ENCODE results near the gene HECTD2.
"Not testable (repeated sequence)": the region's sequence is repeated elsewhere in the genome, so short reads cannot be mapped to it uniquely, and the experiment has no call there.

HECTD2 gene

DNA sequence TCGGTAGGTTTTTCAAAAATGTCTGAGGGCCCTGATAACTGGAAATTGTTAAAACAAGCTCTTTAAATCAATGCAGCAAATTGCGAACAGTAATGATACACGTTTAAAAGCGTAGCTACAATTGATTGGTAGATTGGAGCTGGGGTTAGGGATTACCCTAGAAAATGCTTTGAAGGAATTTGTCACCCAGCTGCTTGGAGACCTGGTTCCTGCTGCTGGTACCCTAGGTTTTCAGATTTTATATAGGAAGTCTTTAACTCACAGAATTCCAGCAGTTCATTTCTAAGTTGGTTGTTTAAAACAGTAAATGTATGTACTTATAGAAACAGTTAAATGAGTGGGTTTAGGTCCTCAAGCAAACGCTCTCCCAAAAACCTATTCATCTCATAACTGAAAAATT is 1.5 kb downstream of the HECTD2 start:
- H3K4me3 ChIP-seq (ENCODE audit: low read depth, low read length) = no peak overlapping the region

DNA sequence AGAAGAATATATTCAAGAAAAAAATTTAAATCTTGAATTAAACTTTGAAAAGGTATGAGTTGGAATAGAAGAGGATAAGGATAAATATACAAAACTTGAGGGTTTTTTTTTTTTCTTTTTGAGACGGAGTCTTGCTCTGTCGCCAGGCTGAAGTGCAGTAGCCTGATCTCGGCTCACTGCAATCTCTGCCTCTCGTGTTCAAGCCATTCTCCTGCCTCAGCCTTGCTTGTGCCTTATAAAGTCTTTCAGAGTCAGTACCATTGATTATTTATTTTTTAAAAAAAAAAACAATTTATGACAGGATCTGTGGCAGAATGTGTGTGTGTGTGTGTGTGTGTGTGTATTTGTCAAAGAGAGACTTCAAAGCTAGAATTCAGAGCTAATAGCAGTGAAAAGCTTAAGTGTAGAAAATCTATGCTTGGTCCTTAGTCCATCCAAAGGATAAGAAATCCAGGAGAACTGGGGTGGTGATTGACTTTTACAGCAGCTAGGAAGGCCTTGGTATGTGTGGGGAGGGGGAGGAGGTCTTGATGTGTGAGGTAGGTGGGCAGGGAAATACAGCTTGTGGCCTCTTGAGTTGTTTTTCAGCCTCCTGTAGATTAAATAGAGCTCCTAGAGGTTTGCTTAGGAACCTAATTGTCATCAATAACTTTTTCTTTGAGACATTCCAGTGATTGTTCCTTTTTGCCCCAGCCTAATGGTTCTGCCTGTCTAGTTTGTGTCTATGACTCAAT is 2.4 kb downstream of the HECTD2 start:
- no peak overlapping the region for H3K4me3 ChIP-seq (ENCODE audit: low read depth, low read length)

DNA sequence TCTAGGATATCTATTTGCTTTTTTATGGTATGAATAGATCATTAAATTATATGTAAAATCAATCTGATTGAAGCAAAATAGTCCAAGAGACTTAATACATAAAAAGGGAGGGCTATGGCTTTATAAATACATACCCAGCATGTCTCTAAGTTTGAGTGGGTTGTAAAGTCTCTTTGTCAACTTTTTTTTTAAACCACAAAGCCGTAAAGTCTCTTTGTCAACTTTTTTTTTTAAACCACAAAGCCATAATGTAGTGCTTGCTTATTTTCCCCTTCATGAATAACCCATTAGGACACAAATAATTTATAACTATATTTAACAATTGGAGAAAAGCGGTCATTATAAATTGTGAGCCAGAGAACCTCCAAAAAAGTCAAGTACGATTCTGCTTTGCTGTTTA is 5.7 kb downstream of the HECTD2 start:
- H3K4me3 ChIP-seq (ENCODE audit: low read depth, low read length) = no peak overlapping the region

DNA sequence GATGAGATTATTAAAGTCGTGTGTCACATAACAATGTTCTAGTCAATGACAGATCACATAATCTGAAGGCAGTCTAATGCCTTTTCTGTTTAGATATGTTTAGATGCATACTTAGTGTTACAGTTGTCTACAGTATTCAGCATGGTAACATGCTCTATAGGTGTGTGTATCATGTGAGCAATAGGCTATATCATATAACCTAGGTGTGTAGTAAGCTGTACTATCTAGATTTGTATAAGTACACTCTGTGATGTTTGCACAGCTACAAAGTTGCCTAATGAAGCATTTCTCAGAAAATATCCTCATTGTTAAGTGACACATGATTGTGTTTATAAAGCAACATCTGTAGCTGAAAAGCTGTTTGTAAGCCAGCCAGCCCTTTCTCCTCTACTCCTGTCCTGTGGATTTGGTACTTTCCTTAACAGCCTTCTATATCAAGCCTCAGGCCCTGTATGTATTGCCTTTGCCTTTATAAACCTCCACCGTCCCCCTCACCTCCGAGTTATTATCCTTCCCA is 6.3 kb downstream of the HECTD2 start:
- H3K4me3 ChIP-seq (ENCODE audit: low read depth, low read length) = no peak overlapping the region

DNA sequence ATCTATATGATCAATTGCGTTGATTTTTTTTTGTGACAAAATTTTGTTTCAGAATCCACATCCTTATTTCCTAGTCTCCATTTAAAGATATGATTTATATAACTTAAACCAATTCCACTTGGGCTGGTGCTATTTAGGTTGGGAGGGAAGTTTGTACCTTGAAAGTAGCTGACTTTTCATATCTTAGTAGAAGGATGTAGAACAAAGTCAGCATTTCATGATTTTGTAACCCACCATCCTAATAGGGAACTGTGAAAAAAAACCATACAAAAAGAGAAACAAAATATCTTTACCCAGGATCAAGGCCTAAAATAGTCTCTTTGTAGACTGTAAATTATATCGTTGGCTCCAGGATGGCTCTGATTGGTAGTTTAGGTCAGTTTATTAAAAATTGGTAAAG is 8.3 kb downstream of the HECTD2 start:
- no peak overlapping the region for H3K4me3 ChIP-seq (ENCODE audit: low read depth, low read length)

DNA sequence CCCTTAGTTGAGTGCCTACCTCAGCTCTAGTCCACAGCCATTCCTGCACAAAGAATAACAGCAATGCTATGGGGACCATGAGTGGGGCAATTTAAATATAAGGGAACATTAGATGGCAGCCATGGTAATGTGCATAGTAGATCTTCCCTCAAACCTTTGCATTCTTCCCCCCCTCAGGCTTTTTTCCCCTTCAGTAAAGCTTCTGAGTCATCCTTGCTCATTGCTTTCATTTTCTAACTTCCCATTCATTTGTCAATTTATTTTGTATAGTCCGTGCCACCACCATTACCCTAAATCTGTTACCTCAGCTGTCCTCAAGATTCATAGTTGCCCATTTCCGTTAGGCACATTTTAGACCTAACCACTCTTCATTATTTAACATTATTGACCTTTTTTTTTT is 10.7 kb downstream of the HECTD2 start:
- no peak overlapping the region for H3K4me3 ChIP-seq (ENCODE audit: low read depth, low read length)

DNA sequence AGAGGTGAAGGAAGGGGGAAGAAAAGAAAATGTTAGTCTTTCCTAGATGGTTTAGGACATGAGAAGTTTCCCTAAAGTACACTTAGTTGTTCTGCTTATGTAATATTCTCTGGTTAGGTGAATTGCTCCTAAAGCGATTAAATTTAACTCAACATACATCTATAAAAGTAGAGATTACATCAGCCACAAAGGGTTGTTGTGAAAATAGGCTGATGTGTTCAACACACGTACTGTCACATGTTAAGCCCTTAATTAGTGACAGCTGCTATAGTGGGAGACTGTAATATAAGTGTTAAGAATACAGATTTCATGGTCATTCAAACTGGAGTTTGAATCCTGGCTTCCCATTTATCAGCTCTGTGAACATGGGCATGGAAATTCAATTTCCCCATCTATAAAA is 12.8 kb downstream of the HECTD2 start:
- H3K4me3 ChIP-seq (ENCODE audit: low read depth, low read length) = no peak overlapping the region

DNA sequence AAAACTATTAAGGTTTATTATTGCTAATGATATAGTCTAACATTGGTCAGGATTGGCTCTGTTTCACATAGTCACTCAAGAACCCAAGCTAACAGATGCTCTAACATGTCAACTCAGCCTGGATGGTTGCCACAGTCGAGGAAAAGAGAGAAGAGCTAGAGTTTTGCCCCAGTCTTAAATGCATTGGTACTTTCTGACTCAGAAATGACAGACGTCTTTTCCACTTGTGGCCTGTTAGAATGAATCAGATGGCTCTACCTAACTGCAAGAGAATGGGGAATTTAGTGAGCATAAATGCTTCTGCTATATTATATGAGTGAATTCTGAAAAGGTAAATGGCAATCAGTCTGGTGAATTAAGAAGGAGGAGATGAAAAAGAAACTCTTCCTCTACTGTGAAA is 13.9 kb downstream of the HECTD2 start:
- no peak overlapping the region for H3K4me3 ChIP-seq (ENCODE audit: low read depth, low read length)

DNA sequence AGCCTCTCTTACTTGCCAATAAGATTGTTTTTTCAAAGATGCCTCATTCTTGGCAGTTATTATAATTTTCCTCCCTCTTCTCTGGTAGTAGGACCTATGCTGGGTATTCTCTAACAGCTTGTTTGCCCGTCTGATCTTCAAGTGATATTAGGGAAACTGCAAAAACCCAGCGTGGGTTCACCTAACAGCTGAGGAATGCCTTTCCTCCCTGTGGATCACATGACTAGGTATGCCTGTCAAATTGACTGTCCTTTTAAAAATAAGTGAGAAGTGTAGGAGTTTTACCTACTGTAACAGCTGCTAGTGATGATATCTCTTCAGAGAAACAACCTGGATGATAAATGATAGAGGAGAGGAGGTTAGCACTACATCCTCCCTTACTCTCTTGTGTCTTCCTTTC is 22.0 kb downstream of the HECTD2 start:
- H3K4me3 ChIP-seq (ENCODE audit: low read depth, low read length) = no peak overlapping the region

DNA sequence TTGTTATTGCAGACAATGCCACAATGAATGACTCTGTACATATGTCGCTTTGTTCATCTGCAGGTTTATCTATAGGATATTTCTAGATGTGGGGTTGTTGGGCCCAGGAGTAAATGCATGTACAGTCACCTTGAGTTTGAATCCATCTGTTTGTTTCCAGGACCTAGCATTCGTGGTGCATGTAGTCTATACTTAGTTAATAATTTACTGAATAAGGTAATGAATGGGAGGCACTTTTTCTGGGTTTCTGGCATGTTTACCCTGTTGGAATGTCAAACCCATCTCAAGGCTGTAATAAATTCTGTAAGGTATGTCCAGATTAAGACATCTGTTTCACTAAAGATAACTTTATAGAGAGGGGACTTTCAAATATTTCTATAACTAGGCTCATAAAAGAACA is 23.5 kb downstream of the HECTD2 start:
- no peak overlapping the region for H3K4me3 ChIP-seq (ENCODE audit: low read depth, low read length)

DNA sequence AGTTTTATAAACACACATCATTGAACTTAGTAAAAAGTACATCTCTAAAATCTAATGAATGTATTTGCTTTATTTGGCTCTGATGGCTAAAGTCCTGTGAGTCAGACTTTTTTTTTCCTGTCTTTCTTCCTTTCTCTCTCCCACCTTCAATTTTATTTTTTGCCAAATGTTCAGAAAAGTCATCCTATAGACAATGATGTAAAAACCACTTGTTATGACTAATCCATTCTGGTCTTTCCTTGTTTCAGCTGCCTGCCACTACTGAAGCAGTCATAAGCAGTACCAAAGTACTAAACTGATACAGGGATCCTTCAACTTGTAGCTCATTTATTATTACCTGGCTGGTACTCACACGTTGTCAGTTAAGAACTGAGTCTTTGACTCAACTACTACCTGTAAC is 23.9 kb downstream of the HECTD2 start:
- H3K4me3 ChIP-seq (ENCODE audit: low read depth, low read length) = no peak overlapping the region

DNA sequence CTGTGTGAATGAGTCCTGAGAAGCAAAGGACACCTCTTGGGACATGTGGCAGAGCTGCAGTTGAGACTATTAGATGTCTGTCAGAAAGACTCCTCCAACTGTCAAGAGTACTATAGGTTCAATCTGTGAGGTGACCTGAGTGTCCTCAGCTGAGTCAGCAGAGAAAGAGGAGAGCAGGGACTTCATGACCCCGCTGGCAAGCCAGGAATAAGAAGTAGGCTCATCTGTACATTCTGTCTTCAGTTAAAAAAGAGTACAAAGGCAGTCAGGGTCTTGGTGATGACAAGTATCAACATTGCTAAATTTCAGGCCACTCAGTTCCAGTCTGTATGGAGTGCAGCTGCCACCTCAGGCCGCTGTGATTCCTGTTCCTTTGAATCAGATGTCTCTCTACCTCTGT is 25.1 kb downstream of the HECTD2 start:
- H3K4me3 ChIP-seq (ENCODE audit: low read depth, low read length) = no peak overlapping the region

DNA sequence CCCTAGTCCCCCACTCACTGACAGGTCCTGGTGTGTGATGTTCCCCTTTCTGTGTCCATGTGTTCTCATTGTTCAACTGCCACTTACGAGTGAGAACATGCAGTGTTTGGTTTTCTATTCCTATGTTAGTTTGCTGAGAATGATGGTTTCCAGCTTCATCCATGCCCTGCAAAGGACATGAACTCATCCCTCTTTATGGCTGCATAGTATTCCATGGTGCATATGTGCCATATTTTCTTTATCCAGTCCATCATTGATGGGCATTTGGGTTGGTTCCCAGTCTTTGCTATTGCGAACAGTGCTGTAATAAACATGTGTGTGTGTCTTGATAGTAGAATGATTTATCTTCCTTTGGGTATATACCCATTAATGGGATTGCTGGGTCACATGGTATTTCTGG is 28.1 kb downstream of the HECTD2 start:
- H3K4me3 ChIP-seq (ENCODE audit: low read depth, low read length) = not testable (repeated sequence)

DNA sequence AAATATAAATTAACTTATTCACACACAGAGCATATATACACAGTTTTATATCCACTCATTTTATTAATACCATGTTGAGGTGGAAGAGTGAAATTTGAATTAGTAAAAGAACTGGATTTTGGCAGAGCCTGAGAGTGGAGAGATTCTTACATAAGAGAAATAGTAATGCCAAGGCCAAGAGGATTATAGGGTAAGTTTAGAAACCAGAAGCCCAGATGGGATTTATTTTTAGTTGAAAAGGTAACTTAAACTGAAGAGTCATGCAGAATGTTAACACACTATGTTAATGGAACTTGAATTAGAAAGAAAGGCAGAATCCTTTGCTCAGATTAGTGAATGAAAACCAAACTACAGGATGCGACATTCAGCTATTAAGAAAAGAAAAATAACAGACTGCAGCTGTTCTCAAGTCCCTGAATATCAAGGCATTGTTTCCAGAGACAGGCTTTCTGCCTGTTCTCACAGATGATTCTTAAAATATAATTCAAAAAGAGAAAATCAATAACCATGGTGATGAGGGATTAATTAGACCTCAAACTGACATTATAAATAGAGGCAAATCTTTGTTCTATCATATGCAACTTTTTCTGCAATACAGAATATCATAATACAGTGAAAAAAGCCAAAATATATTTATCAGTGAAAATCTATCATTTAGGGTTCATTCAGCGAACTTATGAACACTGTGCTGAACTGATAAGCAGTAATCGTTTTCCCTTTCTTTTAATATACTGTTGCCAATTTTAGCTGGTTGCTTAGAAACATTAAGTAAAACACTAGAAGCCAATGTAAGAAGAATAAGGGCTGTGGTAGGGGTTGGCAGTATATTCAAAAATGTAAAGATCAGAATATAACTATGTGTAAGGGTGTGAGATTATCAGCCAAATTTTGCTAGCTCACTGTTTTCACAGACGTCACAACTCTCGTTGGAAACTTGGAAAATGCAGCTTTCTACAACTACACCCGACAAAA is 34.4 kb downstream of the HECTD2 start:
- no peak overlapping the region for H3K4me3 ChIP-seq (ENCODE audit: low read depth, low read length)

DNA sequence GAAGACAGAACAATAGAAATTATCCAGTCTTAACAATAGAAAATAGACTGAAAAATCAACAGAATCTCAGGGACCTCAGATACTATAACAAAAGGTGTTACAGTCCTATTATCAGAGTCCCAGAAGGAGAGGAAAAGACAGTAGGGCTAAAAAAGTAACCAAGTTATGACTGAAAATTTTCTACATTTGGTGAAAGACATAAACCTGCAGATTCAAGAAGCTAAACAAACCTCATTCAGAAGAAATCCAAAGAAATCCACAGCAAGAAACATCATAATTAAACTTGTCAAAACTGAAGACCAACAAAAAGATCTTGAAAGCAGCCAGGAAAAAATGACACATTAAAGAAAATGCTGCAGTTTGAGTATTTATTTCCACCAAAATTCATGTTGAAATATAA is 41.9 kb downstream of the HECTD2 start:
- no peak overlapping the region for H3K4me3 ChIP-seq (ENCODE audit: low read depth, low read length)

DNA sequence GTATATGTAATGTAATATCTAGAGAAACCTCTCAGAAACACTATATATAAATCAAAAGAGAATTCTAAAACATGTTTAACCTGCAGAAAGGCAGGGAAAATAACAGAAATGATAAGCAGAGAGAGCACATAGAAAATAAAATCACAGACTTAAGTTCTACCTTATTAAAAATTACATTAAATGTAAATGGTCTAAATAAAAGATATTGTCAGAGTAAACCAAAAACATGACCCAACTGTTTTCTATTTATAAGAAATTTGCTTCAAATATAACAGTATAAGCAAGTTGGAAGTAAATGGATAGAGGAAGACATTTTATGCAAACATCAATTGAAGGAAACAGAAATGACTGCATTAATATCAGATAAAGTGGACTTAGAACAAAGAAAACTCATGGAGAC is 43.4 kb downstream of the HECTD2 start:
- no peak overlapping the region for H3K4me3 ChIP-seq (ENCODE audit: low read depth, low read length)

DNA sequence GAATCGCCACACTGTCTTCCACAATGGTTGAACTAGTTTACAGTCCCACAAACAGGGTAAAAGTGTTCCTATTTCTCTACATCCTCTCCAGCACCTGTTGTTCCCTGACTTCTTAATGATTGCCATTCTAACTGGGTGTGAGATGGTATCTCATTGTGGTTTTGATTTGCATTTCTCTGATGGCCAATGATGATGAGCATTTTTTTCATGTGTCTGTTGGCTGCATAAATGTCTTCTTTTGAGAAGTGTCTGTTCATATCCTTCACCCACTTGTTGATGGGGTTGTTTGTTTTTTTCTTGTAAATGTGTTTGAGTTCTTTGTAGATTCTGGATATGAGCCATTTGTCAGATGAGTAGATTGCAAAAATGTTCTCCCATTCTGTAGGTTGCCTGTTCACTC is 45.0 kb downstream of the HECTD2 start:
- H3K4me3 ChIP-seq (ENCODE audit: low read depth, low read length) = not testable (repeated sequence)

DNA sequence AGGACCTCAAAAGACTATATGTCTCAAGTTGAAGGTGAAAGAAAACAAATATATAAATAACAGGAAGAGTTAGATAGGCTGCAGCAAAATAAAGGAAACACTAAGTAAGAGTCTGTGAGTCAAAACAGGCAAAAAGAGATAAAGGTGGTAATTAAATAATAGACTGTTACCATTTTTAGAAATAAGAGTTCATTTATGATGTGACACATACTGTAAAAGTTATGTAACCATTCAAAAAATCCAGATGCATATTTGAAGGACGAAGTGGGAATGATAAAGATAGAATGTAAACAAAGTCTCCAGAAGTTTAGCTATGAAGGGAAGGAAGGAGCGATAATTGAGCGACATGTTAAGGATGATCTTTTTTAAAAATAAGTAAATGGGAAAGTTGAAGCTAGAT is 50.5 kb downstream of the HECTD2 start:
- no peak overlapping the region for H3K4me3 ChIP-seq (ENCODE audit: low read depth, low read length)

DNA sequence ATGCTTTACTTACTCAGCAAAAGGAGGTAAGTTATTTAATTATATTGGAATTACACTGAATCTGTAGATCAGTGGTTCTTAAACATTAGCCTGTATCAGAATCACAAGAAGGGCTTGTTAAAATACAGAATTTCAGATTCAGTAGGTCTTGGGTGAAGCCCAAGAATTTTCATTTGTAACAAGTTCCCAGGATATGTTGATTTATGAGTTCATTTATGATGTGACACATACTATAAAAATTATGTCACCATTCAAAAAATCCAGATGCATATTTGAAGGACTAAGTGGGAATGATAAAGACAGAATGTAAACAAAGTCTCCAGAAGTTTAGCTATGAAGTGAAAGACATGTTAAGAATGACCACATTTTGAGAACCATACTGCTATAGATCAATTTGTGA is 52.3 kb downstream of the HECTD2 start:
- H3K4me3 ChIP-seq (ENCODE audit: low read depth, low read length) = no peak overlapping the region

DNA sequence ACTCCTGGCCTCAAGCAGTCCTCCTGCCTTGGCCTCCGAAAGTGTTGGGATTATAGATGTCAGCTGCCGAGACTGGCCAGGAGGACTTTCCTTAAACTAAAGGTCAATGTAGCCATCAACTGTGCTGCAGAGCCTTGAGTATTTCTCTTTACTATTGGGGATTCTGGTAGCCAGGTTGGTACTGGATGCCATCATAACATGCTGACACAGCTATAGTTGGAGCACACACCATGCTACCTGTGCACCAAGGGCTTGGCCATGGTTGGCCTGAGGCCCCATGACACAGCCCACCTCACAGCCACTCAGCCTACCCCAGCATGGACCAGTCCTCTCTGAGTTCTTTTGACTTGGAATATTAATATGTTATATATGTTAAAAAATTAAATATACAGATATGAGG is 54.4 kb downstream of the HECTD2 start:
- H3K4me3 ChIP-seq (ENCODE audit: low read depth, low read length) = no peak overlapping the region

DNA sequence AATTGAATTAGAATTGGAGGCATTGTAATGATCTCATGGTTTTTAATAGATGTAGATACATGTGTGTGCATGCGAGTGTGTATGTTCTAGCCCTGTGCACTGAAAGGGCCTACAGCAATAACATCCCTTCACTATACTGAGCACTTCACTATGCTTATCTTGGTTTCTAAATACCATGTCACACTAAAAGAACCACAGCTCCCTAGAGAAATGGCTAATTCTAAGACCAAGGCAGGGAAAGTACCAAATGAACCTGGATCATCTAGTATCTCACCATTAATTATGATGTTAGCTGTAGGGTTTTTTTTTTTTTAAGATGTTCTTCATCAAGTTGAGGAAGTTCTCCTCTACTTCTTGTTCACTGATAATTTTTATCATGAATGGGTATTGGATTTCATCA is 55.1 kb downstream of the HECTD2 start:
- no peak overlapping the region for H3K4me3 ChIP-seq (ENCODE audit: low read depth, low read length)

DNA sequence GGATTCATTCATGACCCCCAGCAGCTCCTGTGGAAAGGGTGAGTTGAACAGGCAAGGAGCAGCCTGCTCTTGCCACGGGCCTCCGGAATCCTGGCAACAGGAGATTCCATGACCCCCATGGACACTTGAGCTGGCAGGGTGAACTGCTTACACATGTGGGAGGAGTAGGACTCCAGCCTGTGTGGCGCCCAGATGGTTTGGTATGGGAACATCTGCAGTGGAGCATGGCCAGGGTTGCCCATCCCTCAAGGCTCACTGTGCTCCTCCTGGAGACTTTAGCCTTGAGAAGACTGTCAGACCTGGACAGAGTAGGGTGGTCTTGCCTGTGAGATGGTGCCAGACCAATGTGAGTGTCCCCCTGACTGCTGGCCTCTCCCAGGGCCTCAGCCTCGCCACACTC is 57.0 kb downstream of the HECTD2 start:
- H3K4me3 ChIP-seq (ENCODE audit: low read depth, low read length) = no peak overlapping the region
